GM06990 (cell line): Measurements from ENCODE around the gene ZNF384.
A peak's percentile ranks its signal among the peaks of the same experiment; 100 is the strongest.

Experiments used
- DNase-seq: peaks from one replicate; pipeline ENCODE4 v3.0.0-alpha.2; 2011; ENCODE audit not compliant: insufficient read length; ENCODE audit errors: extremely low read depth
- H3K27me3 ChIP-seq: replicated peaks from 2 replicates; pipeline ENCODE4 v1.6.0; 2011; ENCODE audit warnings: low read length; ENCODE audit not compliant: control insufficient read depth, insufficient read depth
- H3K36me3 ChIP-seq: 2 replicates; pipeline ENCODE4 v1.5.1; 2011; ENCODE audit warnings: low read length; ENCODE audit not compliant: control insufficient read depth, insufficient read depth
- H3K4me3 ChIP-seq: replicated peaks from 2 replicates; pipeline ENCODE4 v1.5.1; 2011; ENCODE audit warnings: low read depth, mild to moderate bottlenecking, control low read depth, low read length
- CTCF ChIP-seq: IDR thresholded peaks from 2 replicates; pipeline ENCODE4 v1.5.1; 2011; ENCODE audit warnings: low read length, control low read depth, mild to moderate bottlenecking, inconsistent platforms; ENCODE audit not compliant: insufficient read depth, poor library complexity, severe bottlenecking

Gene ZNF384

GRCh38 chr12:6667559-6668210 lies 21.5 kb downstream of the ZNF384 start:
- Histone ChIP-seq H3K27me3 (no peaks in the 10 kb centered on the region), H3K36me3 (peaks cover 33% of the 10 kb centered on the region), H3K4me3 (no peak overlapping the region)
- peak; percentile 26 for TF ChIP-seq CTCF
- DNase-seq, result no peak

GRCh38 chr12:6666211-6666610 lies 23.0 kb downstream of the ZNF384 start:
- Histone ChIP-seq H3K4me3 (no peak overlapping the region), H3K27me3 (no peaks in the 10 kb centered on the region), H3K36me3 (peaks cover 21% of the 10 kb centered on the region)
- TF ChIP-seq CTCF, result no peak
- DNase-seq, result no peak

- H3K27me3 ChIP-seq, result no peaks in the 10 kb centered on the region
- TF ChIP-seq CTCF, result no peak
- peaks cover 14% of the 10 kb centered on the region for H3K36me3 ChIP-seq
- DNase-seq, result no peak
- H3K4me3 ChIP-seq, result no peak overlapping the region
Observed at GRCh38 chr12:6664902-6665301, 24.3 kb downstream of the ZNF384 start.

- peaks cover 8% of the 10 kb centered on the region for H3K36me3 ChIP-seq
- DNase-seq, result peak; percentile 93
- peak within 1 kb of the TSS; percentile 89 for H3K4me3 ChIP-seq
- H3K27me3 ChIP-seq, result no peaks in the 10 kb centered on the region
- no peak for TF ChIP-seq CTCF
Observed at GRCh38 chr12:6662906-6663742, 26.1 kb downstream of the ZNF384 start, which contains the start of gene ING4. Gene ING4, minus strand, starts transcription at chr12:6663119. Its CDS starts 18 bp downstream, at chr12:6663101.

- no peak for DNase-seq
- TF ChIP-seq CTCF, result no peak
- no peaks in the 10 kb centered on the region for H3K27me3 ChIP-seq
- peaks cover 4% of the 10 kb centered on the region for H3K36me3 ChIP-seq
- H3K4me3 ChIP-seq, result peak overlapping the region; percentile 89
Observed at GRCh38 chr12:6662602-6662905, 26.6 kb downstream of the ZNF384 start.
